ENCODE measurements around the gene P2RY8. TPM values are rescaled to one million over a fixed set of nuclear protein-coding genes. Genes with fewer than 3 reads are reported as not detected.
A peak's percentile ranks its signal among the peaks of the same experiment; 100 is the strongest.
"Not testable (repeated sequence)": the region's sequence is repeated elsewhere in the genome, so short reads cannot be mapped to it uniquely, and the experiment has no call there.

P2RY8 gene
- total and polyA plus RNA-seq, 10 donors, result 8.1 to 32.2 (median 26.5) TPM

GRCh38 chrX:1545776-1546408 lies 8.9 kb upstream of the P2RY8 start:
- intact Hi-C loops (cut with DNase I; ENCODE audit: low total_unique reads), result no loop called here
- WGBS, 5 donors, result 83 to 89% (median 86%) methylated on average over 2 of the region's 2 CpGs
- peaks cover 0 to 23% (median 11%) of the 10 kb centered on the region in 6 donors for H3K4me1 ChIP-seq
- H3K9me3 ChIP-seq, result peaks cover 0 to 4% (median 0%) of the 10 kb centered on the region in 8 donors
- no peaks in the 10 kb centered on the region for H3K27me3 ChIP-seq (replicated peaks in 1 of 7)
- TF ChIP-seq POLR2AphosphoS5 (IDR thresholded peaks at IDR 0.05), result no peak
- no peak for TF ChIP-seq CTCF (IDR thresholded peaks at IDR 0.05 in 8 of 11, conservative IDR thresholded peaks at IDR 0.05 in 3 of 11)
- H3K36me3 ChIP-seq, result no peaks in the 10 kb centered on the region
- H3K4me3 ChIP-seq, result no peak overlapping the region
- no peak for DNase-seq
- H3K27ac ChIP-seq, result peak overlapping the region in 3 of 8 donors; percentile 45 to 76 (median 63)

- Histone ChIP-seq H3K4me3 (no peak overlapping the region), H3K27ac (no peak overlapping the region), H3K9me3 (peaks cover 0 to 4% (median 0%) of the 10 kb centered on the region in 8 donors), H3K36me3 (no peaks in the 10 kb centered on the region), H3K27me3 (replicated peaks in 1 of 7) (no peaks in the 10 kb centered on the region), H3K4me1 (peaks cover 0 to 26% (median 11%) of the 10 kb centered on the region in 6 donors)
- intact Hi-C loops (cut with DNase I; ENCODE audit: low total_unique reads), result no loop called here
- TF ChIP-seq CTCF (IDR thresholded peaks at IDR 0.05 in 8 of 11, conservative IDR thresholded peaks at IDR 0.05 in 3 of 11), result no peak
- TF ChIP-seq POLR2A (IDR thresholded peaks at IDR 0.05), result no peak
- no peak for TF ChIP-seq POLR2AphosphoS5 (IDR thresholded peaks at IDR 0.05)
- WGBS, 5 donors, result 93 to 97% (median 94%) methylated on average over 22 of the region's 22 CpGs
- DNase-seq, result no peak
Measured at GRCh38 chrX:1542994-1543725, 6.2 kb upstream of the P2RY8 start.

- not testable (repeated sequence) for DNase-seq; H3K9me3 ChIP-seq; H3K36me3 ChIP-seq; H3K4me3 ChIP-seq; H3K27ac ChIP-seq; H3K27me3 ChIP-seq (replicated peaks in 1 of 7)
- H3K4me1 ChIP-seq, result peaks cover 5 to 42% (median 19%) of the 10 kb centered on the region in 6 donors
- intact Hi-C loops (cut with DNase I; ENCODE audit: low total_unique reads), result loop anchor here (10.0 kb wide), 1 partner anchor 74 kb away; no protein-coding TSS in a partner anchor
- WGBS, 5 donors, result 92 to 98% (median 97%) methylated on average over 14 of the region's 14 CpGs
Measured at GRCh38 chrX:1539146-1539545, 2.2 kb upstream of the P2RY8 start.

- intact Hi-C loops (cut with DNase I; ENCODE audit: low total_unique reads), result loop anchor here (10.0 kb wide), 1 partner anchor 73 kb away; no protein-coding TSS in a partner anchor
- Histone ChIP-seq H3K4me3 (peak overlapping the region in 6 of 8 donors; percentile 56 to 80 (median 74)), H3K4me1 (peaks cover 5 to 44% (median 20%) of the 10 kb centered on the region in 6 donors), H3K27ac (peak overlapping the region; percentile 89 to 94 (median 90))
- H3K9me3 ChIP-seq; H3K27me3 ChIP-seq (replicated peaks in 1 of 7); H3K36me3 ChIP-seq; DNase-seq: not testable (repeated sequence)
- WGBS, 5 donors, result 27 to 57% (median 37%) methylated on average over 7 of the region's 7 CpGs
Measured at GRCh38 chrX:1537716-1538090, 718 bp upstream of the P2RY8 start.

- H3K27ac ChIP-seq, result peak overlapping the region; percentile 89 to 94 (median 90)
- intact Hi-C loops (cut with DNase I; ENCODE audit: low total_unique reads), result loop anchor here (10.0 kb wide), 1 partner anchor 72 kb away; no protein-coding TSS in a partner anchor
Measured at GRCh38 chrX:1536712-1537030, 314 bp downstream of the P2RY8 start.

More at GRCh38 chrX:1536712-1537030, 314 bp downstream of the P2RY8 start:
- TF ChIP-seq POLR2A (IDR thresholded peaks at IDR 0.05) (no peak), CTCF (IDR thresholded peaks at IDR 0.05 in 8 of 11, conservative IDR thresholded peaks at IDR 0.05 in 3 of 11) (no peak), POLR2AphosphoS5 (IDR thresholded peaks at IDR 0.05) (no peak)
- peak overlapping the region; percentile 56 to 80 (median 74) for H3K4me3 ChIP-seq
- H3K4me1 ChIP-seq, result peaks cover 5 to 48% (median 21%) of the 10 kb centered on the region in 6 donors
- H3K27me3 ChIP-seq (replicated peaks in 1 of 7), result no peaks in the 10 kb centered on the region
- H3K9me3 ChIP-seq, result no peaks in the 10 kb centered on the region
- peaks cover 0 to 5% (median 0%) of the 10 kb centered on the region in 6 donors for H3K36me3 ChIP-seq
- WGBS, 5 donors, result 7 to 18% (median 12%) methylated on average over 15 to 17 of the region's 17 CpGs
- DNase-seq, result no peak

All from spleen (tissue), 11 donors.